HepG2 (cell line): ENCODE results near the gene OR5AN1. TPM values are rescaled to one million over a fixed set of nuclear protein-coding genes. Genes with fewer than 3 reads are reported as not detected.

Experiments
- ATAC-seq: fragments of 200-7000 bp; cut with Tn5 transposase; 3 replicates; pipeline ENCODE4 v1.9.1; 2020; ENCODE audit warnings: mild to moderate bottlenecking, moderate library complexity
- BruUV-seq: library from RNA; stranded (reverse); fragments of 400-500 nt; replicated peaks from 2 replicates; lab custom pipeline; 2021; lab: Mats Ljungman, UMichigan
- CTCF ChIA-PET: fragments of 300-600 bp; formaldehyde crosslinking; extraction: SDS; loops from one replicate; lab custom pipeline; 2021; ENCODE audit warnings: low total read pairs, inconsistent platforms, low intra/inter-chr PET ratio; lab: Yijun Ruan, JAX
- POLR2A ChIA-PET: fragments of 350-600 bp; sonication (Branson Sonifier 250); formaldehyde crosslinking; loops from one replicate; lab custom pipeline; 2020; ENCODE audit warnings: antibody characterized with exemption, inconsistent platforms; lab: Yijun Ruan, JAX
- DNase-seq: peaks from one replicate; pipeline ENCODE4 v3.0.0-alpha.2; 2015; ENCODE audit warnings: low spot score
- FAIRE-seq: peaks from 3 replicates; lab custom pipeline; 2011; peaks lifted over from hg19 to GRCh38; lab: Jason Lieb, UNC
- H2AFZ ChIP-seq: one replicate; pipeline ENCODE4 v1.6.1; 2011; ENCODE audit warnings: low read length, inconsistent platforms
- H3K27ac ChIP-seq: fragments of 300-600 bp; 3 replicates; pipeline ENCODE4 v1.8.0; 2011; ENCODE audit warnings: mixed run types, mild to moderate bottlenecking, mixed read lengths, low read length, inconsistent platforms; ENCODE audit not compliant: insufficient read depth; ENCODE audit errors: extremely low read length
- H3K27me3 ChIP-seq, 2 experiments: fragments of 200-600 bp in 1 of 2; 2 replicates in 1 of 2; 3 replicates in 1 of 2; pipeline versions ENCODE4 v1.6.0 to v1.8.0; 2011; ENCODE audit warnings: low read length in 2 of 2, mild to moderate bottlenecking in 2 of 2, moderate library complexity in 2 of 2, inconsistent platforms in 1 of 2; ENCODE audit not compliant: insufficient read depth in 2 of 2, control insufficient read depth in 1 of 2
- H3K36me3 ChIP-seq, 2 experiments: fragments of 200-600 bp in 1 of 2; replicated peaks in 1 of 2; 2 replicates in 1 of 2; 3 replicates in 1 of 2; pipeline versions ENCODE4 v1.5.1 to v1.8.0; 2011; ENCODE audit warnings: low read length in 2 of 2, inconsistent platforms in 1 of 2; ENCODE audit not compliant: insufficient read depth in 2 of 2, control insufficient read depth in 1 of 2
- H3K4me1 ChIP-seq: 2 replicates; pipeline ENCODE4 v1.5.1; 2012; ENCODE audit warnings: low read length, inconsistent platforms; ENCODE audit not compliant: insufficient read depth
- H3K4me2 ChIP-seq: 2 replicates; pipeline ENCODE4 v1.6.0; 2011; ENCODE audit warnings: low read depth, low read length, inconsistent platforms
- H3K4me3 ChIP-seq, 3 experiments: fragments of 200-600 bp in 1 of 3; sonication (generic), shearing (Covaris generic) in 1 of 3; replicated peaks in 1 of 3; 2 replicates each; pipeline ENCODE4 v1.5.1; 2011 to 2016; ENCODE audit warnings: low read length in 3 of 3, inconsistent platforms in 2 of 3, low read depth in 2 of 3, mild to moderate bottlenecking in 2 of 3, control low read depth in 1 of 3, mixed read lengths in 1 of 3; ENCODE audit not compliant: insufficient read depth in 1 of 3
- H3K79me2 ChIP-seq: one replicate; pipeline ENCODE4 v1.6.1; 2011; ENCODE audit warnings: low read length, inconsistent platforms; ENCODE audit not compliant: insufficient read depth
- H3K9ac ChIP-seq: 2 replicates; pipeline ENCODE4 v1.6.0; 2011; ENCODE audit warnings: mild to moderate bottlenecking, low read depth, low read length, inconsistent platforms; ENCODE audit not compliant: insufficient read depth
- H3K9me3 ChIP-seq: 2 replicates; pipeline ENCODE4 v1.5.1; 2012; ENCODE audit warnings: mild to moderate bottlenecking, low read length
- H4K20me1 ChIP-seq: 2 replicates; pipeline ENCODE4 v1.6.0; 2011; ENCODE audit warnings: inconsistent platforms, mild to moderate bottlenecking, low read length, moderate library complexity; ENCODE audit not compliant: insufficient read depth
- ATM ChIP-seq: fragments of 450-650 bp; IDR thresholded peaks from 2 replicates; pipeline ENCODE4 v1.7.1; 2017; ENCODE audit warnings: mild to moderate bottlenecking, borderline replicate concordance
- CREM ChIP-seq, 2 experiments: sonication (generic) in 1 of 2; formaldehyde crosslinking in 1 of 2; IDR thresholded peaks; 2 replicates each; pipeline versions ENCODE4 v1.4.0 to v1.6.1; 2016 to 2020; ENCODE audit warnings: antibody characterized with exemption in 1 of 2, mild to moderate bottlenecking in 1 of 2, missing genetic modification reagents in 1 of 2
- CTCF ChIP-seq: sonication (generic); formaldehyde crosslinking; IDR thresholded peaks from 2 replicates; pipeline ENCODE4 v1.5.0; 2020; ENCODE audit warnings: mild to moderate bottlenecking, missing genetic modification reagents, moderate library complexity
- HDAC1 ChIP-seq: sonication (generic); formaldehyde crosslinking; IDR thresholded peaks from 2 replicates; pipeline ENCODE4 v1.5.1; 2020; ENCODE audit warnings: mild to moderate bottlenecking, missing genetic modification reagents
- HNRNPUL1 ChIP-seq: fragments of 200-400 bp; formaldehyde crosslinking; IDR thresholded peaks from 2 replicates; pipeline ENCODE4 v1.6.1; 2017; ENCODE audit warnings: low read depth, mild to moderate bottlenecking, low read length, moderate library complexity
- KAT7 ChIP-seq: IDR thresholded peaks from 2 replicates; pipeline ENCODE4 v1.6.1; 2018; ENCODE audit warnings: borderline replicate concordance, missing compliant biosample characterization
- SMYD3 ChIP-seq: sonication (generic); formaldehyde crosslinking; IDR thresholded peaks from 2 replicates; pipeline ENCODE4 v1.8.1; 2023; ENCODE audit warnings: mild to moderate bottlenecking, missing genetic modification reagents
- SRSF4 ChIP-seq: fragments of 200-400 bp; formaldehyde crosslinking; IDR thresholded peaks from one replicate; pipeline ENCODE4 v1.6.1; 2018; ENCODE audit warnings: mild to moderate bottlenecking, low read depth, low read length, moderate library complexity; ENCODE audit not compliant: poor library complexity, severe bottlenecking
- WIZ ChIP-seq: sonication (generic); formaldehyde crosslinking; IDR thresholded peaks from 2 replicates; pipeline ENCODE4 v1.5.1; 2020; ENCODE audit warnings: mild to moderate bottlenecking, missing genetic modification reagents
- ZSCAN12 ChIP-seq: sonication (generic); formaldehyde crosslinking; IDR thresholded peaks from 2 replicates; pipeline ENCODE4 v1.9.0; 2021; ENCODE audit warnings: mild to moderate bottlenecking, missing genetic modification reagents
- WGBS: methylation state at CpG from one replicate; pipeline ENCODE4 v1.1.6; 2017; ENCODE audit warnings: low lambda C conversion rate; 5-methylcytosine and 5-hydroxymethylcytosine counted together
- in situ Hi-C: cut with HindIII; loops from 2 replicates; pipeline ENCODE4 v1.10.0; 2017; ENCODE audit warnings: low pct_unique_long_range_greater_than_20kb; ENCODE audit not compliant: extremely low pct_ligation_motif_present
- intact Hi-C: fragments of 100-400 bp; cut with micrococcal nuclease; formaldehyde crosslinking; loops from one replicate; pipeline ENCODE4 v1.10.0; 2022; ENCODE audit not compliant: unreplicated experiment
- polyA plus RNA-seq, 8 experiments: library from polyadenylated mRNA; depleted of rRNA in 3 of 8; stranded (reverse) in 7 of 8; unstranded in 1 of 8; fragments of >200 nt; fragmentation: Illumina TruSeq in 4 of 8; extraction: Trizol in 4 of 8; gene quantifications; 2 replicates each; pipeline versions ENCODE4 v1.2.1 to v1.2.3, GENCODE V29; 2011 to 2016; ENCODE audit warnings: low read depth in 4 of 8, missing spikeins in 1 of 8, mixed read lengths in 1 of 8; ENCODE audit not compliant: insufficient read depth in 1 of 8
- total RNA-seq, 5 experiments: library from RNA; depleted of rRNA; stranded (reverse); fragments of >200 nt; fragmentation: Illumina TruSeq; extraction: Trizol; gene quantifications; 2 replicates each; pipeline ENCODE4 v1.2.3, GENCODE V29; 2016; ENCODE audit warnings: low read depth in 1 of 5

The OR5AN1 gene
- total and polyA plus RNA-seq, 2 of the 13 experiments (the other 11 are each of a cell fraction or from before 2014, with no cell fraction given) = not detected

- TF ChIP-seq ATM (no peak), CREM (IDR thresholded peaks at IDR 0.05) (no peak), CREM (CRISPR knock-in tag; IDR thresholded peaks at IDR 0.05) (no peak), HDAC1 (CRISPR knock-in tag) (no peak), HNRNPUL1 (no peak), SRSF4 (no peak), SMYD3 (no peak), ZSCAN12 (CRISPR knock-in tag) (no peak), KAT7 (CRISPR knock-in tag) (no peak), WIZ (CRISPR knock-in tag) (no peak), CTCF (CRISPR knock-in tag) (no peak)
- no TSS peak for BruUV-seq
- H3K9me3 ChIP-seq = peaks cover 23% of the 10 kb centered on the region
- CTCF ChIA-PET = no interaction called here
- no peaks in the 10 kb centered on the region for H3K79me2 ChIP-seq
- 27% methylated on average over 3 of the region's 3 CpGs for whole genome bisulfite sequencing
- DNase-seq (no peak), FAIRE-seq (no peak), ATAC-seq (no peak)
- intact Hi-C loops (no loop called here), in situ Hi-C loops (no loop called here)
- H3K9ac ChIP-seq = no peak overlapping the region
- H2AFZ ChIP-seq = no peak overlapping the region
- POLR2A ChIA-PET = no interaction called here
- no peaks in the 10 kb centered on the region for H3K4me1 ChIP-seq
- no peaks in the 10 kb centered on the region for H3K27me3 ChIP-seq
- no peak overlapping the region for H3K27ac ChIP-seq
- H3K4me3 ChIP-seq = no peak overlapping the region
- H4K20me1 ChIP-seq = no peaks in the 10 kb centered on the region
- H3K36me3 ChIP-seq = no peaks in the 10 kb centered on the region
- H3K4me2 ChIP-seq = no peak overlapping the region
Observed at GRCh38 chr11:59400461-59401261, 42.0 kb downstream of the OR5AN1 start.
